Nephron (organoid): ENCODE results near the gene OR4L1.

ENCODE experiments used
- H3K27ac Mint-ChIP-seq, 3 experiments: 2 replicates each; pipeline ENCODE4 v1.8.0; 2020; ENCODE audit warnings: mixed read lengths in 3 of 3, mild to moderate bottlenecking in 2 of 3, moderate library complexity in 1 of 3
- H3K27me3 Mint-ChIP-seq: 2 replicates; pipeline ENCODE4 v1.8.0; 2021; ENCODE audit warnings: low read depth, mild to moderate bottlenecking, moderate library complexity, mixed read lengths
- H3K36me3 Mint-ChIP-seq: 2 replicates; pipeline ENCODE4 v1.8.0; 2020; ENCODE audit warnings: low read depth, mixed read lengths
- H3K4me1 Mint-ChIP-seq: 2 replicates; pipeline ENCODE4 v1.8.0; 2020; ENCODE audit warnings: mixed read lengths
- H3K4me3 Mint-ChIP-seq, 3 experiments: 2 replicates each; pipeline ENCODE4 v1.8.0; 2020; ENCODE audit warnings: mild to moderate bottlenecking in 3 of 3, mixed read lengths in 3 of 3, moderate library complexity in 2 of 3
- H3K9me3 Mint-ChIP-seq: 2 replicates; pipeline ENCODE4 v1.8.0; 2020; ENCODE audit warnings: mixed read lengths
- CTCF ChIP-seq, 3 experiments: fragments of 200-600 bp; sonication (generic); IDR thresholded peaks; one replicate each; pipeline ENCODE4 v1.5.0; 2021; ENCODE audit warnings: antibody characterized with exemption in 3 of 3; ENCODE audit not compliant: unreplicated experiment in 3 of 3

OR4L1 gene

GRCh38 chr14:20059745-20060144 is at the start of gene OR4L1:
TSS of gene OR4L1 (plus strand) at chr14:20060045. CDS start at chr14:20060045, 0 bp downstream.
- H3K4me1 Mint-ChIP-seq, result no peaks in the 10 kb centered on the region
- H3K36me3 Mint-ChIP-seq, result no peaks in the 10 kb centered on the region
- H3K27me3 Mint-ChIP-seq, result no peaks in the 10 kb centered on the region
- H3K9me3 Mint-ChIP-seq, result peaks cover 24% of the 10 kb centered on the region
- TF ChIP-seq CTCF (IDR thresholded peaks at IDR 0.05; ENCODE audit: unreplicated experiment in 3 of 3), result no peak
- no peak within 1 kb of the TSS for H3K4me3 Mint-ChIP-seq
- H3K27ac Mint-ChIP-seq, result no peak within 1 kb of the TSS

- H3K36me3 Mint-ChIP-seq, result no peaks in the 10 kb centered on the region
- no peak for TF ChIP-seq CTCF (IDR thresholded peaks at IDR 0.05; ENCODE audit: unreplicated experiment in 3 of 3)
Observed at GRCh38 chr14:20019257-20019865, 40.5 kb upstream of the OR4L1 start, which contains the start of gene OR4K14. TSS of gene OR4K14 (minus strand) at chr14:20019307. CDS start at chr14:20015193, 4,114 bp downstream.

GRCh38 chr14:20031058-20031457 is 28.8 kb upstream of the OR4L1 start:
- peaks cover 45% of the 10 kb centered on the region for H3K9me3 Mint-ChIP-seq
- no peaks in the 10 kb centered on the region for H3K27me3 Mint-ChIP-seq
- H3K4me3 Mint-ChIP-seq, result no peak overlapping the region
- H3K4me1 Mint-ChIP-seq, result no peaks in the 10 kb centered on the region
- H3K27ac Mint-ChIP-seq, result no peak overlapping the region
- H3K36me3 Mint-ChIP-seq, result no peaks in the 10 kb centered on the region
- no peak for TF ChIP-seq CTCF (IDR thresholded peaks at IDR 0.05; ENCODE audit: unreplicated experiment in 3 of 3)

More at GRCh38 chr14:20019257-20019865, 40.5 kb upstream of the OR4L1 start, which contains the start of gene OR4K14:
- Mint-ChIP-seq H3K27ac (no peak within 1 kb of the TSS), H3K4me1 (no peaks in the 10 kb centered on the region), H3K9me3 (peaks cover 31% of the 10 kb centered on the region), H3K27me3 (no peaks in the 10 kb centered on the region), H3K4me3 (no peak within 1 kb of the TSS)

GRCh38 chr14:20035449-20035848 is 24.4 kb upstream of the OR4L1 start:
- Mint-ChIP-seq H3K4me1 (no peaks in the 10 kb centered on the region), H3K36me3 (no peaks in the 10 kb centered on the region), H3K4me3 (no peak overlapping the region), H3K27me3 (no peaks in the 10 kb centered on the region), H3K27ac (no peak overlapping the region), H3K9me3 (peaks cover 35% of the 10 kb centered on the region)
- TF ChIP-seq CTCF (IDR thresholded peaks at IDR 0.05; ENCODE audit: unreplicated experiment in 3 of 3), result no peak

GRCh38 chr14:20035938-20036337 is 23.9 kb upstream of the OR4L1 start, which contains the start of gene OR4K13:
TSS of gene OR4K13 (minus strand) at chr14:20036038. CDS start at chr14:20034758, 1,280 bp downstream.
- no peak within 1 kb of the TSS for H3K4me3 Mint-ChIP-seq
- no peaks in the 10 kb centered on the region for H3K27me3 Mint-ChIP-seq
- TF ChIP-seq CTCF (IDR thresholded peaks at IDR 0.05; ENCODE audit: unreplicated experiment in 3 of 3), result no peak

GRCh38 chr14:20044243-20044642 is 15.6 kb upstream of the OR4L1 start:
- Mint-ChIP-seq H3K4me3 (no peak overlapping the region), H3K4me1 (no peaks in the 10 kb centered on the region), H3K9me3 (peaks cover 39% of the 10 kb centered on the region), H3K27me3 (no peaks in the 10 kb centered on the region), H3K27ac (no peak overlapping the region), H3K36me3 (no peaks in the 10 kb centered on the region)
- no peak for TF ChIP-seq CTCF (IDR thresholded peaks at IDR 0.05; ENCODE audit: unreplicated experiment in 3 of 3)

More at GRCh38 chr14:20035938-20036337, 23.9 kb upstream of the OR4L1 start, which contains the start of gene OR4K13:
- no peak within 1 kb of the TSS for H3K27ac Mint-ChIP-seq
- H3K36me3 Mint-ChIP-seq, result no peaks in the 10 kb centered on the region
- H3K9me3 Mint-ChIP-seq, result peaks cover 33% of the 10 kb centered on the region
- no peaks in the 10 kb centered on the region for H3K4me1 Mint-ChIP-seq
